SH-SY5Y (cell line): Measurements from ENCODE around the gene ELMO1.
A peak's percentile ranks its signal among the peaks of the same experiment; 100 is the strongest.

Experiments used
- GATA2 ChIP-seq: IDR thresholded peaks from 2 replicates; pipeline ENCODE4 v1.6.1; 2011; ENCODE audit warnings: mild to moderate bottlenecking, low read depth, low read length
- GATA3 ChIP-seq: IDR thresholded peaks from 2 replicates; pipeline ENCODE4 v1.6.1; 2011; ENCODE audit warnings: low read depth, mild to moderate bottlenecking, low read length, moderate library complexity

DNA sequence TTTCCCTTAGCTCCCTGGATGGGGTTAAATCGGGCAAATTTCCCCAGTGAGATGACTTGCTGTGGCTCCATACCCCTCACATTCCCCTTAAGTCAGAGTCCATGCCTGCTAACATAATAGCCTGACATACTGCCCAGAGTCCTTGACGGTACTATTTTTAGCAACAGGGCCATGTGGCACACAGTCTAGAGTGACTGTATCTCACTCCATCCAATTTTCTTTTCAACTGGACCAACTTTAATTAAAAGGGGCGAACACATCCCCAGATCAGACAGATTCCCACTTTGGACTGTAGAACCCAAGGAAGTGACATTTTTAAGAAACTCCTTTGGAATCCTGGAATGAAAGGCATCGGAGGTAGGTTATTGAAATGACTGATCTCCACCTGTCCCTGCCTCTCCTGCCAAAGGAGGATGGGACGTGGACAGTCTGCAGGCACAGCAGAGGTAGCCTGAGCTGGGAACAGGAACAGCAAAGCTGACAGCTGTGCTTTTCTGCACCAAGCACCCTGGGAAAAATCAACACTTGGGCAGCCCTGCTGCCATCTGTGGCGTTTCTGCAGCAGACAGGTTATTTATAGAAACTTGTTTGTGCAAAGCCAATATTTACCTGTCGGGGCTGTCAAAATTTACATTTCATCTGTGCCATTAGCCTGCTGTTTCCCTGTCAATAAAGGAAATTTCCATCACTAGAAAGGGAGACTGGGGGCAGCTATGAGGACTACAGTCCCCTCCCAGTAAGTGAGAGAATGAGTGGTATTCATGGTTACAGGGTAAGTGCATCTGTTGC is 502.9 kb downstream of the ELMO1 start:
- peak; percentile 37; the same call in 1 of the 2 replicates for TF ChIP-seq GATA2
- TF ChIP-seq GATA3: no peak
